Measurements from ENCODE around the gene CTSC. TPM values are rescaled to one million over a fixed set of nuclear protein-coding genes. Genes with fewer than 3 reads are reported as not detected.

CTSC gene
- total RNA-seq, 1 experiment from 2014 or later, result 38.0 TPM

DNA sequence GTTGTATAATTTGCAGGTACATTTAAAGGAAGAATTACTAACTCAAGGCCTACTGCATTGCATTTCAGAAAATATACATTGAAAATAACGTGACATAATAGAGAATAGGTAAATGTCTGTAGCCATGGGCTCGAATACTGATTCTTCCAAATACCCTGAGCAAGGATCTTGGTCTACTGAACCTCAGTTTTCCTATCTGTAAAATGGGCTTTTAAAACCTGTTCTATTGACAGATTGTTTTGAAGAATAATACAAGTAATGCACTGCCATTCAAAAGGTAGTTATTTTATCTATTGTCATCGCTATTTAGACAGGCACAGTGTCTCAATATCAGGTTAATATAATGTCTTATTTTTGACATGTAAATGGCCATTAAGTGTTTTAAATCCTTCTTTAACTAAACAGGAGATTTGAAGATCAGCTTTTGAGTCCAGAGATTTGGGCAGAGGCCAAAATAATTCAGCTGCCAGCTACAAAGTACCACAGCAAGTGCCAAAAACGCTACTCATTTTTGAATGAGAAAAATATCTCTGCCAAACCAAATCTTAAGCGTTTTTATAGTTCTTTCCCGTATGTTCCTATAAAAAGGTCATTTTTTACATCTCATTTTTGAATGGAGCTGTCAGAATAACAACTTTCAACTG lies 56.7 kb downstream of the CTSC start:
- H3K36me3 ChIP-seq (ENCODE audit: control insufficient read depth in 1 of 2, insufficient read depth in 2 of 2, low read length in 2 of 2), result no peaks in the 10 kb centered on the region
- no peak overlapping the region for H3K27ac ChIP-seq (ENCODE audit: low read depth, low read length)
- H3K4me1 ChIP-seq (ENCODE audit: control insufficient read depth in 1 of 2, insufficient read depth in 2 of 2, low read length in 2 of 2), result no peaks in the 10 kb centered on the region
- intact Hi-C loops (cut with micrococcal nuclease), result loop anchor here (1.0 to 10.0 kb wide), 3 partner anchors 178 to 406 kb away; no protein-coding TSS in a partner anchor
- ChIA-PET POLR2A (no interaction called here), CTCF (interaction anchor here (0.8 to 2.6 kb wide), 4 partner anchors 177 to 264 kb away, joined by 3 to 19 read pairs (median 4); no protein-coding TSS in a partner anchor), RAD21 (ENCODE audit: low non-redundant PET in 1 of 2, low total read pairs in 2 of 2, uncharacterized antibody in 2 of 2, unreplicated experiment in 2 of 2) (interaction anchor here in 1 of 2 experiments (0.7 kb wide), 1 partner anchor 265 kb away, joined by 3 read pairs; no protein-coding TSS in a partner anchor)
- no peaks in the 10 kb centered on the region for H4K20me1 ChIP-seq (ENCODE audit: insufficient read depth)
- no peak for ATAC-seq
- H2AFZ ChIP-seq (ENCODE audit: low read depth, low read length, poor library complexity, severe bottlenecking), result no peak overlapping the region
- BruUV-seq (replicated peaks), result no TSS peak
- DNase-seq (ENCODE audit: low read depth, low spot score), result no peak
- no peaks in the 10 kb centered on the region for H3K9me3 ChIP-seq (ENCODE audit: control insufficient read depth in 1 of 2, insufficient read depth in 1 of 2, low read depth in 1 of 2, low read length in 2 of 2)
- H3K27me3 ChIP-seq (ENCODE audit: insufficient read depth, low read length), result no peaks in the 10 kb centered on the region
- no peak overlapping the region for H3K4me2 ChIP-seq (ENCODE audit: low read length)
- H3K9me2 ChIP-seq (ENCODE audit: insufficient read depth), result no peaks in the 10 kb centered on the region
- no peak overlapping the region for H3K9ac ChIP-seq (ENCODE audit: low read length)
- TF ChIP-seq SP1 (IDR thresholded peaks at IDR 0.05; ENCODE audit: low read depth) (no peak), SIN3A (IDR thresholded peaks at IDR 0.05; ENCODE audit: low read depth) (no peak), ZNF274 (IDR thresholded peaks at IDR 0.05; ENCODE audit: low read depth, low read length) (no peak), FOSL1 (IDR thresholded peaks at IDR 0.05; ENCODE audit: low read depth) (no peak), SRF (IDR thresholded peaks at IDR 0.05; ENCODE audit: low read depth) (no peak), CEBPB (IDR thresholded peaks at IDR 0.05; ENCODE audit: low read depth) (no peak), JUND (IDR thresholded peaks at IDR 0.05) (no peak)
- TF ChIP-seq, protein P1, sequence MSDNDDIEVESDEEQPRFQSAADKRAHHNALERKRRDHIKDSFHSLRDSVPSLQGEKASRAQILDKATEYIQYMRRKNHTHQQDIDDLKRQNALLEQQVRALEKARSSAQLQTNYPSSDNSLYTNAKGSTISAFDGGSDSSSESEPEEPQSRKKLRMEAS (IDR thresholded peaks at IDR 0.05), result no peak
- TF ChIP-seq, protein P2, sequence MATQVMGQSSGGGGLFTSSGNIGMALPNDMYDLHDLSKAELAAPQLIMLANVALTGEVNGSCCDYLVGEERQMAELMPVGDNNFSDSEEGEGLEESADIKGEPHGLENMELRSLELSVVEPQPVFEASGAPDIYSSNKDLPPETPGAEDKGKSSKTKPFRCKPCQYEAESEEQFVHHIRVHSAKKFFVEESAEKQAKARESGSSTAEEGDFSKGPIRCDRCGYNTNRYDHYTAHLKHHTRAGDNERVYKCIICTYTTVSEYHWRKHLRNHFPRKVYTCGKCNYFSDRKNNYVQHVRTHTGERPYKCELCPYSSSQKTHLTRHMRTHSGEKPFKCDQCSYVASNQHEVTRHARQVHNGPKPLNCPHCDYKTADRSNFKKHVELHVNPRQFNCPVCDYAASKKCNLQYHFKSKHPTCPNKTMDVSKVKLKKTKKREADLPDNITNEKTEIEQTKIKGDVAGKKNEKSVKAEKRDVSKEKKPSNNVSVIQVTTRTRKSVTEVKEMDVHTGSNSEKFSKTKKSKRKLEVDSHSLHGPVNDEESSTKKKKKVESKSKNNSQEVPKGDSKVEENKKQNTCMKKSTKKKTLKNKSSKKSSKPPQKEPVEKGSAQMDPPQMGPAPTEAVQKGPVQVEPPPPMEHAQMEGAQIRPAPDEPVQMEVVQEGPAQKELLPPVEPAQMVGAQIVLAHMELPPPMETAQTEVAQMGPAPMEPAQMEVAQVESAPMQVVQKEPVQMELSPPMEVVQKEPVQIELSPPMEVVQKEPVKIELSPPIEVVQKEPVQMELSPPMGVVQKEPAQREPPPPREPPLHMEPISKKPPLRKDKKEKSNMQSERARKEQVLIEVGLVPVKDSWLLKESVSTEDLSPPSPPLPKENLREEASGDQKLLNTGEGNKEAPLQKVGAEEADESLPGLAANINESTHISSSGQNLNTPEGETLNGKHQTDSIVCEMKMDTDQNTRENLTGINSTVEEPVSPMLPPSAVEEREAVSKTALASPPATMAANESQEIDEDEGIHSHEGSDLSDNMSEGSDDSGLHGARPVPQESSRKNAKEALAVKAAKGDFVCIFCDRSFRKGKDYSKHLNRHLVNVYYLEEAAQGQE (IDR thresholded peaks at IDR 0.05; ENCODE audit: low read depth), result no peak
- H3K4me3 ChIP-seq (replicated peaks in 1 of 2; ENCODE audit: low read depth in 1 of 2, low read length in 2 of 2), result no peak overlapping the region
- H3K79me2 ChIP-seq (ENCODE audit: insufficient read depth, low read length), result no peaks in the 10 kb centered on the region

All from HCT116 (cell line).